ENCODE data around the gene C15orf62.
A peak's percentile ranks its signal among the peaks of the same experiment; 100 is the strongest.

C15orf62 gene

GRCh38 chr15:40756938-40757337 is 12.8 kb upstream of the C15orf62 start:
- no peak for DNase-seq

DNA sequence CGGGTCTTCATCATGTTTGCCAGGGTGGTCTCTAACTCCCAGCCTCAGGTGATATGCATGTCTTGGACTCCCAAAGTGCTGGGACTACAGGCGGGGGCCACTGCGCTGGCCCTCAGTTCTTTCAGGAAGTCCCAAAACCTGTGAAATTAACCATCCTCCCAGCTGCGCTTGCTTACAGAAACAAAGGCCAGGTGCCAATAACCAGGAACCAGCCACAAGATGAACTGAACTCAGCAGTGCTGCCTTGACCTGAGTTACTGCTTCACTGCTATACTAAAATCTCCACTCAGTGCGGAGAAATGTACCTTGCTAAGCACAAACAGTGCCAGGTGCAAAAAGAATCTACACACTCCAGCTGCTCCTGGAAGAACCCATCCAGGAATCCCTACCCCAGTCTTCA is 9.8 kb upstream of the C15orf62 start:
- no peak for DNase-seq

- DNase-seq: peak; percentile 88 to 91
Measured at GRCh38 chr15:40762919-40763800, 6.6 kb upstream of the C15orf62 start.

DNA sequence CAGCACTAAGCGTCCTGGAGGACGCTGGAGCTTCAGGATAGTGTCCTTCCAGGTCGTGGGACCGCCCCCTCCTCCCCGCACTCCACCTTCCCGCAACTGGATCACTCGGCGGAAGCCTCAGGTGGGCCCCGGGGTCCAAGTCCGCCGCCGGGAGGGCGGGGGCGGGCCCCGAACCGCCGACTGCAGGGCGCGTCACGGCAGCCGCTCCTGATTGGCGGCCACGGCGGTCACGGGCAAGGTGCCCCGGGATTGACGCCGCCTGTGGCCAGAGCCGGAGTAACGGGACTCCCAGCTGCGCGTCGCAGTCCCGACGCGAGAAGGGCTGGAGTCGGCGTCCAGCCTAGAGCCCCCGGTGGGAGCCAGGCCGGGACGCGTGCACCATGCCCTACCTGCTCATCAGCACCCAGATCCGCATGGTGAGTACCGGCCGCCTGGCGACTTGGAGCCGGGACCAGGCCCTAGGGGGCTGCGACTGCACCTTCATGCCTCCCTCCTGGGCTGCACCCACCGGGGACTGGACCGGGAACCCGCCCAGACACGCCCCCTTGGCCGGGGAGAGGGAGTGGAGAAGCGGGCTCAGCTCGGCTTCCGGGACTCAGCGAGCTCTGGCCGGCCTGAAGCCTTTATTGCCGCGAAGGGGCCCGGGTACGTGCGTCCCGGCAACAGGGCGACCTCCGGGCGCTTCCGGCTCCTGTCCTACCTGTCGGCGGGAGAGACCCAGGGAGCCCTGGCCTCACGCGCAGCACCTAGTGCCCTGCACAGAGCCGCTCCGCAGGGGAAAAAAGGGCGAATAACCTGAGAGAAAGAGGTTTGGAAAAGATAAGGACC is 5.8 kb upstream of the C15orf62 start, which contains the start of gene GCHFR:
GCHFR (plus strand) TSS at position 268 of the 828 bp plus-strand sequence; CDS start at position 381, 113 bp downstream.
- peak; percentile 60 to 71 for DNase-seq

- DNase-seq: no peak
Measured at GRCh38 chr15:40764629-40765103, 5.1 kb upstream of the C15orf62 start.

GRCh38 chr15:40766194-40766815 is 3.5 kb upstream of the C15orf62 start:
- no peak for DNase-seq

DNA sequence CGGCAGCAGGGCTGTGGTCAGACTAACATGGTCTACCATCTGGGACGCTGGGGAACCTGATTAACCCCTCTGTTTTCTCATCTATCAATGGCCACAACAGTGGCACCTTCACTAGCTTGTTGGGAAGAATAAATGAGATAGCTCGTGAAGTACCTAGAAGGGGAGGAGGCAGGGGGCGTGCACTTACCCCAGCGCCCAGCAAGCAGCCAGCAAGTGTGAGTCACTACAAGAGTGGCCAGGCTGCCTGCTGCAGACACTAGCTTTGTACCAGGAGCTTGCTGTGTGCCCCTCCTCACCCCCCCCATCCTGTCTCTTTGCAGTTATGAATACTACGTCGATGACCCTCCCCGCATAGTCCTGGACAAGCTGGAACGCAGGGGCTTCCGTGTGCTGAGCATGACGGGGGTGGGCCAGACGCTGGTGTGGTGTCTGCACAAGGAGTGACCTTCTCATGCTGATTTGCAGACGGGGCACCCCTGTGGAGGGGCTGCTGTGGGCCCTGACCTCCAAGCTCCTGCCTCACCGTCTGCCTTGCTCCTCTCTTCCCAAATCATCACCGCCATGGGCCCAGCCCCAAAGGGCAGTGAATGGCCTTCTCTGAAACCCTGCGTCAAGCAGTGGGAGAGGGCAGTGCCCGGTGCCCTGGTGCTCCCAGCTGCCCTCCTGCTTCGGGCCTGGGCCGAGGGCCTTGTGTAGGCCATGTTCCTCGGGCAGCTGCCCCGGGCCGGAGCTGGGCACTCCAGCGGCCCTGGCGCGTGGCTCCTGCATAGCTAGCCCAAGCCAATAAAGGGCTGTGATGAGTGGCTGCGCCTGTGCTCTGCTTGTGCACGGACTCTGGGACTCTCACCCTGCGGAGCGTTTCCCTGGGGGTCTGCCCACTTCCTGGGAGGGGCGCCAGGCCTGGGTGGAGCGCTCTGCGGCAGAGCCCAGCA is 2.6 kb upstream of the C15orf62 start:
- no peak for DNase-seq

GRCh38 chr15:40767838-40768500 is 1.8 kb upstream of the C15orf62 start:
- DNase-seq: no peak

GRCh38 chr15:40768521-40769273 is 1.1 kb upstream of the C15orf62 start:
- DNase-seq: no peak

DNA sequence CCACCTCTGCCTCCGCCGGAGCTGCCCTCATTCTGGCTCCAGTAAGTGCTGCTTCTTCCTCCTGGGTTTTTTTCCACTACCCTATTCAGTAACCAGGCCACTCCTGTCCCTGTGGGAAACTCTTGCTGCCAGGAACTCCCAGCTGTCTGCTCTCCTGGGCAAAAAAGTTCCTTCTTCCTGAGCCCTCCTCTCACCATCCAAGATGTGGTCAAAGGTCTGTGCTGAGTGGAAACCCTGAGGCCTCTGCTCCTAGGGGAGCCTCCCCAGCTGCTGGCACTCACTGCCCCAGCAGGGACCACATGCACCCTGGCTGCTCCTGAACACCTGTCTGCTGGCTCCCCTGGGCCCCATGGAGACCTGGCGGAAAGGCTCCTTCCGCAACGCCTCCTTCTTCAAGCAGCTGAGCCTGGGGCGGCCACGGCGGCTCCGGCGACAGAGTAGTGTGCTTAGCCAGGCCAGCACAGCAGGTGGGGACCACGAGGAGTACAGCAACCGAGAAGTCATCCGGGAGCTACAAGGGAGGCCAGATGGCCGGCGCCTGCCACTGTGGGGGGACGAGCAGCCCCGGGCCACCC is 454 bp downstream of the C15orf62 start:
- DNase-seq: no peak

- no peak for DNase-seq
Measured at GRCh38 chr15:40771242-40771641, 1.5 kb downstream of the C15orf62 start.

DNA sequence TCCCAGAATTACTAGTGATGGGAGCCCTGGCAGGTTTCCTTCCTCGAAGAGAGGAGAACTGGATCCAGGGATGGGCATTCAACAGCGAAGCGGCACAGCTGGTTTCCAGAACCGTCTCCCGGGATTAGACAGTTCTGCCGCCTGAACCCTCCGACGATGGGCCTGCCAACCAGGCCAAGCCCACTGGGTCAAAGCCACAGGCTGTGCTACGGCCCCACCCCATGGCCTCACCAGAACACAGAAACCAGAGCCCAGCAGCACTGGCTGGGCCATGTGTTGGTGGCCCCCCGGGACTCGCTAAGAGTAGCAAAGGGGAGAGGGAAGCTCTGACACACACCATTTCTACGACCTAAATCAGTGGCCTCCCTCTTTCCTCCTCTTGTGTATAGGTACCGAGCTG is 2.2 kb downstream of the C15orf62 start:
- no peak for DNase-seq

DNA sequence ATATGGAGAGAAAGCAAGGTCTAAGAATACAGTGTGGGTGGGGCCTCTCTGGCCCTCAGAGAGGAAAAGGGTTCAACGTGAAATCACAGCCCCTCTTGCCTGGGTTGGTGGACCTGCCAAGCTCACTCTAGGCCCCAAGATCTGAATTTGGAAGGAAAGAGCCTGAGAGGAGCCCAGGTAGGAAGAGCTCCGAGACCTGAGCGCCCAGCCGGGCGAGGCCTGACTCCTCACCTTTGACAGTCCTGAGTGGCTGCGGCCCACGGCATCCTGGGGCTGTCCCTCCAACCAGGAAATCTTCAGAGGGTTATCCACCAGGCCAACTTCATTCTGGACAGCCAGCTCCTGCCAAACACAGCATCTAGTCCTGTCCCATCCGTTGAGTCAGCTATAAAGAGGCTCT is 3.7 kb downstream of the C15orf62 start:
- no peak for DNase-seq

GRCh38 chr15:40773902-40774301 is 4.1 kb downstream of the C15orf62 start:
- no peak for DNase-seq

DNA sequence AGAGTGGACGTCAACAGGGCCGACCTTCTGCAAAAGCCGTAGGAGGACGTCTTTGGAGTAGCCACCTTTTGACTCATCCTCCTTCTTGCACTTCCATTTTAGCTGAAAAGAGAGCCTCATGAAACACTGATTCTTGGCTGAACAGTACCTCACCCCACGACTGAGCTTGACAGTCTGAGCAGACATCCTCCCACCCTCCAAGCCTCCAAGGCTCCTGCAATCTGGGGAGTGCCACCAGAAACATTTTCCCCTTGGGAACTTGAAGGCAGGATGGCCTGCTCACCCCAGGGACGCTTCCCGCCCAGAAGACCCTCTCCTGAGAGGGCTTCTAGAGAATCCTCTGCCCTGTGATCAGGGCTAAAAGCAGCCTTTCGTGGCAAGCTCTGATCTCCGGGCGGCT is 5.2 kb downstream of the C15orf62 start:
- DNase-seq: no peak

DNA sequence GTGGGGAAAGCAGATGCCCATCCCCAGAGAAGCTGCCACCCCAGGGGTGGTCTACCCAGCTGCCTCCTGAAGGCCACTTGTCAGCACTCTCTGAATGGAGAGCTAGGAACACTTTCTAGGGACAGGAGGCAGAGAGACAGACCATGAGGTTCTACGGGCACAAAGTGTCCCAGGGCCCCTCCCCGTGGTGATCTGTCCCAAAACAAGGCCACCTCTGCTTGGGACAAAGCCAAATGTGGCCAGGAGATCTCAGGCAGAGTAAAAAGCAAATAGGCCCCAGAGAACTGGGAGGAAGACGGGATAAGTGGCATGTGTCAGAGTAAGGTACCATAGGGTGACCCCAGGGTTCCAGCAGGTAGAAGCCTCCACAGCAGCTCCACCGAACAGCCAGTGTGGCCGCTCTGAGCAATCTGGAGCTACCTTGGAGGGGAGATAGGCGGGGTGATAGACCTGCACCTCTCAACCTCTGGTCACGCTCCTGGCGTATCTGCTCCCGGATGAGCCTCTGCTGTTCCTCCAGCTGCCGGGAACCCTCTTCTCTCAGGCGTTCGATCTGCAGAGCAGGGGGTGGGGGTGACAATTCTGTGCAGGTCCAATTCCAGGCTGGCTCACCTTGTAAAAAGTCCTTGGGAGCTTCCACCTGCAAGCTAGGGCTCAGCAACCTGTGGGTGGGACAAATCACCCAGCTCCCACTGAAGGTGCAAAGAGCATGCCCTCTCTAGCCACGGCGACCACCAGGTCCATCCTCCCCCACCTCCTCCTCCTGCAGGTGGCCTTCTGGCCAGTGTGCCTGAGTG is 6.2 kb downstream of the C15orf62 start:
- no peak for DNase-seq

GRCh38 chr15:40776537-40777141 is 6.9 kb downstream of the C15orf62 start:
- no peak for DNase-seq

- peak; percentile 70 to 73 for DNase-seq
Measured at GRCh38 chr15:40782609-40783227, 12.9 kb downstream of the C15orf62 start.

DNA sequence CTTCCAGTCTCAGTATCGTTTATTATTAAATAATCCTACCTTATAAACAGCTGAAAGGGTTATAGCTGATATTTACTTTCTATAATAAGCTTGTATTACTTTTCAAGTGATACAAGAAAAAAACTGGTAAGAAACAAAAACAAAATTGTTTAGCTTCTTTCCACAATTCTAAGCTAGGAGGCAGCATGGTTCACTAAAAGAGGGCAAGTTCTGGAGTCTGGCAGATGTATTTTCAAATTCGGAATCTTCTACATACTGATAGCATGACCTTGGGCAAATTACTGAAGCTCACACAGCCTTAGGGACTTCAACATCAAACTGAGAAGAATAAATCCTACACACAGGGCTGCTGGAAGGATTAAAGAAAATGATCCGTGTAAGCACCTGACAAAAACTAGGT is 15.4 kb downstream of the C15orf62 start:
- DNase-seq: no peak

Measured in SHP77 (cell line).